Mesenteric fat pad (tissue), 1 donor: ENCODE data around the gene SEMA4A. TPM values are rescaled to one million over a fixed set of nuclear protein-coding genes. Genes with fewer than 3 reads are reported as not detected.
A peak's percentile ranks its signal among the peaks of the same experiment; 100 is the strongest.
"Not testable (repeated sequence)": the region's sequence is repeated elsewhere in the genome, so short reads cannot be mapped to it uniquely, and the experiment has no call there.

ENCODE experiments used
- DNase-seq: peaks from one replicate; pipeline ENCODE4 v3.0.0-alpha.2; 2020; ENCODE audit warnings: low spot score
- total RNA-seq: library from RNA; stranded (reverse); fragmentation: NEBNext Ultra II Directional; extraction: Animal tissue kit (Norgen Biotek cat#: 25700); gene quantifications from one replicate; pipeline ENCODE4 v1.2.1, GENCODE V29; 2021
- donor health status: DM: yes; HTN: yes; CAD: no.

The SEMA4A gene
- total RNA-seq, 1 donor from 2014 or later = 31.9 TPM

GRCh38 chr1:156118177-156118868, 35.1 kb upstream of the SEMA4A start:
- DNase-seq = no peak

DNA sequence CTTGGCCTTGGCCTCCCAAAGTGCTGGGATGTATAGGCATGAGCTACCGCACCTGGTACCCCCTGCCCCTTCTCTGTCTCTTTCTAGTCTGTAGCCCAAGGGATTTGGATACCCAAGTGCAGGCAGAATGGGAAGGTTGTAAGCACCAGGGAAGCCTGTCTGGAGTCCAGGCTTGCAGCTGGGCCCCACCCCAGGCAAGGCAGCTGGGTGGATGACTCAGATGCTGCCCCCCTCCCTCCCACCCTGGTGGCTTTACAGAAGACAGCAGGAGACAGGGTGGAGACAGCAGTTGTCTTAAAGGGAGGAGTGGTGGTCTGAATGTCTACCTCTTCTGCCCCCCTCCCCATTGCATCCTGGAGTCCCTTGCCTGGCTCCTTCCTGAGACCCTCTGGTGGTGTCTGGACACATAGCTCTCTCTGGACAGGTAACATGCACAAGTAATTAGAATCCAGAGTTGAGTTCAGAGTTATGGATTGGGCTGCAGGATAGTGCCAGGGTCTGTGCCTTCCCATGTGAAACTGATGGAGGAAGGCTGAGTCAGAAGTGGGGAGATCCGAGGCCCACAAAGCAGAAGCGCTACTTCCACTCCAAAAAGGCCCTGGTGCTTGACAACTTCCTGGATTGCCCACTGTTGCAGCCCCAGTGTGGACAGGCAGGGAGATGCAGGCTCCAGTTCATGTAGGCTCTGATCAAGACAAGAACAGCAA, 33.7 kb upstream of the SEMA4A start:
- no peak for DNase-seq

GRCh38 chr1:156120318-156120717, 33.1 kb upstream of the SEMA4A start:
- no peak for DNase-seq

DNA sequence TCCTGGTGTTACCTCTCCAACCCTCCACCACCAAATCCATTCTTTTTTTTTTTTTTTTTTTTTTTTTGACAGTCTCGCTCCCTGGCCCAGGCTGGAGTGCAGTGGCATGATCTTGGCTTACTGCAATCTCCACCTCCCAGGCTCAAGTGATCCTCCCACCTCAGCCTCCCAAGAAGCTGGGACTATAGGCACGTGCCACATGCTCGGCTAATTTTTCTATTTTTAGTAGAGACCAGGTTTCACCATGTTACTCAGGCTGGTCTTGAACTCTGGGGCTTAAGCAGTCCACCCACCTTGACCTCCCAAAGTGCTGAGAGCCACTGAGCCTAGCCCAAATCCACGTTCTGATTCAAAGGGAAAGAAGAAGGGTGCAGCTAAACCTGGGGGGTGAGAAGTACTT, 32.4 kb upstream of the SEMA4A start:
- DNase-seq = not testable (repeated sequence)

DNA sequence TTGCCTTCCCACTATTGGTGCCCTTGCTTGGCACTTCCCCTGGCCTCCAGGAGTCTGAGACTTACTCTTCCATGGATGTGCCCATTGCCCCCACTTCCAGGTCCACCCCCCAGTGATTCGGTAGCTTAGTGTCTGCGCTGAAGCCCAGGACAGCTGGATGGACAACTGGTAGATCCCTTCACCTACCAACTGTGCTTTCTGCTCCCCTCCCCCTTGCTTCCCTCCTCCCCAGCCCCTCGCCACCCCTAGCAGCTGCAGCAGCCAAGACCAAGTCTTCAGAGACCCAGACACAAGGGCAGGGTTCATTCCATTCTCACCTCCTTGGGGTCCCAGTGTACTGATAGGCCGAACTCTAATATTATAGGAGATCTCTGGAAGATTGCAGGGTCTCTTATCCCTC, 31.9 kb upstream of the SEMA4A start:
- DNase-seq = no peak

DNA sequence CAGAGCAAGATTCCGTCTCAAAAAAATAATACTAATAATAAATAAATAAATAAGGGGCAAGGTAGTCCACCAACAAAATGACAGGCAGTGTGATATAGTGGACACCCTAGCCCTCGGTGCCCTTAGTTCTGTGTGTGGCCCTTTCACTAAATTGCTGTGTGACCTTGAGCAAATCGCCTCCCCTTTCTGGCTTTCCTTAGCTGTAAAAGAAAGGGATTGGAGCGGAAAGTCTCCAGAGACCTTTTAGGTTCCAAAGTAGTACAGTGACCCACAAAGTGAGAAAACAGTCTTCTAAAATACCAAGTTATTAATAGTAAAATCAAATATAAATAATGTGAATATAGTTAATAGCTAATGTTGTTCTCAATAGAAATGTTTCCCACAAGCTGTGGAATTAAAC, 31.3 kb upstream of the SEMA4A start:
- no peak for DNase-seq

GRCh38 chr1:156122519-156123355, 30.6 kb upstream of the SEMA4A start:
- peak; percentile 94 for DNase-seq

GRCh38 chr1:156123356-156124196, 29.8 kb upstream of the SEMA4A start:
- DNase-seq = peak; percentile 98

GRCh38 chr1:156124557-156125483, 28.6 kb upstream of the SEMA4A start:
- DNase-seq = no peak

DNA sequence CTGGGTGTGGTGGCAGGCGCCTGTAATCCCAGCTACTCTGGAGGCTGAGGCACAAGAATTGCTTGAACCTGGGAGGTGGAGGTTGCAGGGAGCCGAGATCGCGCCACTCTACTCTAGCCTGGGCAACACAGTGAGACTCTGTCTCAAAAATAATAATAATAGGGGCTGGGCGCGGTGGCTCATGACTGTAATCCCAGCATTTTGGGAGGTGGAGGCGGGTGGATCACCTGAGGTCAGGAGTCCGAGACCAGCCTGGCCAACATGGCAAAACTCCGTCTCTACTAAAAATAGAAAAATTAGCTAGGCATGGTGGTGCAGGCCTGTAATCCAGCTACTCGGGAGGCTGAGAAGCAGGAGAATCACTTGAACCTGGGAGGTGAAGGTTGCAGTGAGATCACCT, 27.8 kb upstream of the SEMA4A start:
- not testable (repeated sequence) for DNase-seq

- peak; percentile 98 for DNase-seq
Measured at GRCh38 chr1:156126043-156126629, 27.2 kb upstream of the SEMA4A start.

DNA sequence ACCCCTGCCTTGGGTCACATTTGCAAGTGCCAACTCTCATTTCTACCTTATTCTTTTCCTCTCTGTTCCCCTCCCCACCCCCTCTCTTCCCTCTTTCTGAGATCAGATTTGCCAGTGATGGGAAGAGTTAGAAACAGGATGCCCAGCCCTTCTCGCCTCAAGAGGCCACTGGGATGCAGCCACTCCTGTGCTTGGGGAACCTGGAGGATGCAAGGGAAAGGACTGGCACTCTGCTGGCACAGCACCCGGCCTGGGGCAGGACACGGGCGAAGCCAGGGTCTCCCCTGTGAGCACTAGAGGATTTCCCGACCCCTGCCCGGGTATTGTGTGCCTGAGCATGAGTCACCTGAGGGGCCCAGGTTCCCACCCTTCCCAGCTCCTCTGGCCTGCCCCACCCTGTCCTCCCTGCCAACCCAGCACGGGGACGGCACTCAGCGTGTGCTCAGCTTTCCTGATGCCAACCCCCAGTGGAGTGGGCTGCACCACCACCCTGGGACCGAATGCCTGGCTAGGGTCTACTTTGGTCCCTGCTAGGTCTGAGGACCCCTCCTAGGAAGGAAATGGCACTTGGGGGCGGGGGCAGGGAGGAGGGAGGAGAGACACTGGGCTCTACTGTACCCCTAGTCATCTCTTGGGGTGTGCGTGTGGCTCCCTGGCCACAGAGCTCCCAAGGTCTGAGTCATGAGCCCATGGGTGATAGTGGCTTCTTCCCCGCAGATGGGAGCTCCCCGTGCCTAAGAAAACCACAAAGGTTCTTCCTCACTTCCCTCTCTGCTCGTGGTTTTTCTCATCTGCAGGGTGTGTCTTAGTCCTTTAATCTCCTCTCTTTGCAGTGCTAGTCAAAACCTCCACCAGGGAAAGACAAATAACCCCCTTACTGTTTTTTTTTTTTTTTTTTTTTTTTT, 26.5 kb upstream of the SEMA4A start:
- DNase-seq = no peak

- no peak for DNase-seq
Measured at GRCh38 chr1:156128308-156128653, 25.1 kb upstream of the SEMA4A start.

- DNase-seq = no peak
Measured at GRCh38 chr1:156128654-156129597, 24.5 kb upstream of the SEMA4A start.

- no peak for DNase-seq
Measured at GRCh38 chr1:156129687-156130577, 23.5 kb upstream of the SEMA4A start.

DNA sequence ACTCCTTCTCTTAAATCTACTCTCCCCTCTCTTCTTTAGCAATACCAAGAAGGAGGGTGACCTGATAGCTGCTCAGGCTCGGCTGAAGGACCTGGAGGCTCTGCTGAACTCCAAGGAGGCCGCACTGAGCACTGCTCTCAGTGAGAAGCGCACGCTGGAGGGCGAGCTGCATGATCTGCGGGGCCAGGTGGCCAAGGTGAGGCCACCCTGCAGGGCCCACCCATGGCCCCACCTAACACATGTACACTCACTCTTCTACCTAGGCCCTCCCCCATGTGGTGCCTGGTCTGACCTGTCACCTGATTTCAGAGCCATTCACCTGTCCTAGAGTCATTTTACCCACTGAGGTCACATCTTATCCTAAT, 22.8 kb upstream of the SEMA4A start:
- DNase-seq = no peak
